ENCODE measurements around the gene ADAM19.

DNA sequence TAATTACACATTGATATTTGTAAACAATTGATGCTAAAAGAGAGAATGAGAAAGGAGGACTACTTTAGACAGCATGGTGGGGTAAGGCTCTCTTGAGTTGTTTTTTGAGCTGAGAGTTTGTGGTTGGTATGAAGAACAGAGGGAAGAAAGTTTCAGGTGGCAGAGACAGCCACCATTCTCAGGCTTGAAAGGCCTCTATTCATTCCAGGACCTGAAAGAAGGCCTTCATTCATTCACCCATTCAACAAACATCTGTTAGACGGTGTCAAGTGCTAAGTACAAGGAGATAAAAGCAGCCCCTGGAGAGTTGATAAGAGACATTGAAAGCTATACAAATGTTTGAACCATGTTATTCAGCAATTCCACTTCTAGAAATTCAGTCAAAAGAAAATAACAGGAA, 21.7 kb upstream of the ADAM19 start:
- TF ChIP-seq, protein P1, sequence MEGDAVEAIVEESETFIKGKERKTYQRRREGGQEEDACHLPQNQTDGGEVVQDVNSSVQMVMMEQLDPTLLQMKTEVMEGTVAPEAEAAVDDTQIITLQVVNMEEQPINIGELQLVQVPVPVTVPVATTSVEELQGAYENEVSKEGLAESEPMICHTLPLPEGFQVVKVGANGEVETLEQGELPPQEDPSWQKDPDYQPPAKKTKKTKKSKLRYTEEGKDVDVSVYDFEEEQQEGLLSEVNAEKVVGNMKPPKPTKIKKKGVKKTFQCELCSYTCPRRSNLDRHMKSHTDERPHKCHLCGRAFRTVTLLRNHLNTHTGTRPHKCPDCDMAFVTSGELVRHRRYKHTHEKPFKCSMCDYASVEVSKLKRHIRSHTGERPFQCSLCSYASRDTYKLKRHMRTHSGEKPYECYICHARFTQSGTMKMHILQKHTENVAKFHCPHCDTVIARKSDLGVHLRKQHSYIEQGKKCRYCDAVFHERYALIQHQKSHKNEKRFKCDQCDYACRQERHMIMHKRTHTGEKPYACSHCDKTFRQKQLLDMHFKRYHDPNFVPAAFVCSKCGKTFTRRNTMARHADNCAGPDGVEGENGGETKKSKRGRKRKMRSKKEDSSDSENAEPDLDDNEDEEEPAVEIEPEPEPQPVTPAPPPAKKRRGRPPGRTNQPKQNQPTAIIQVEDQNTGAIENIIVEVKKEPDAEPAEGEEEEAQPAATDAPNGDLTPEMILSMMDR (IDR thresholded peaks at IDR 0.05; ENCODE audit: borderline replicate concordance, extremely low read depth, low read length, poor library complexity, severe bottlenecking) = no peak
- no peak for TF ChIP-seq EZH2 (IDR thresholded peaks at IDR 0.05; ENCODE audit: borderline replicate concordance, low read depth, low read length, severe bottlenecking)

Data from DND-41 (cell line).